Caco-2 (cell line): ENCODE measurements around the gene TCEAL4. TPM values are rescaled to one million over a fixed set of nuclear protein-coding genes. Genes with fewer than 3 reads are reported as not detected.

Experiments
- BruUV-seq: library from RNA; stranded (reverse); fragments of 400-500 nt; replicated peaks from 2 replicates; lab custom pipeline; 2021; lab: Mats Ljungman, UMichigan
- CTCF ChIA-PET: fragments of 300-600 bp; sonication (Branson Sonifier 250); formaldehyde crosslinking; loops from one replicate; lab custom pipeline; 2022; ENCODE audit warnings: antibody characterized with exemption; lab: Charles Lee
- POLR2A ChIA-PET: fragments of 300-600 bp; sonication (Branson Sonifier 250); formaldehyde crosslinking; loops from one replicate; lab custom pipeline; 2022; ENCODE audit warnings: antibody characterized with exemption; lab: Charles Lee
- DNase-seq, 2 experiments: peaks; one replicate each; pipeline versions ENCODE4 v3.0.0 to v3.0.0-alpha.2; 2020 to 2022
- H3K27me3 ChIP-seq: replicated peaks from 2 replicates; pipeline ENCODE4 v1.6.0; 2011; ENCODE audit warnings: low read length; ENCODE audit not compliant: control insufficient read depth, insufficient read depth
- H3K36me3 ChIP-seq: 2 replicates; pipeline ENCODE4 v1.5.1; 2011; ENCODE audit warnings: low read length; ENCODE audit not compliant: control insufficient read depth, insufficient read depth
- H3K4me1 ChIP-seq: fragments of 250-450 bp; sonication (Bioruptor Pico); 2 replicates; pipeline ENCODE4 v1.5.1; 2020; ENCODE audit warnings: mild to moderate bottlenecking
- H3K4me3 ChIP-seq: 2 replicates; pipeline ENCODE4 v1.5.1; 2011; ENCODE audit warnings: low read depth, mild to moderate bottlenecking, control low read depth, low read length
- H3K9me3 ChIP-seq: fragments of 250-450 bp; sonication (Bioruptor Pico); 2 replicates; pipeline ENCODE4 v1.5.1; 2020; ENCODE audit warnings: mild to moderate bottlenecking, moderate library complexity
- H3K27ac Mint-ChIP-seq: one replicate; pipeline ENCODE4 v1.8.0; 2022; ENCODE audit warnings: mixed read lengths; ENCODE audit not compliant: unreplicated experiment
- H3K27me3 Mint-ChIP-seq: one replicate; pipeline ENCODE4 v1.8.0; 2022; ENCODE audit warnings: mixed read lengths; ENCODE audit not compliant: insufficient read depth, unreplicated experiment
- H3K36me3 Mint-ChIP-seq: one replicate; pipeline ENCODE4 v1.8.0; 2022; ENCODE audit warnings: mild to moderate bottlenecking, mixed read lengths; ENCODE audit not compliant: insufficient read depth, unreplicated experiment
- H3K4me1 Mint-ChIP-seq: one replicate; pipeline ENCODE4 v1.8.0; 2022; ENCODE audit warnings: low read depth, mixed read lengths; ENCODE audit not compliant: unreplicated experiment
- H3K4me3 Mint-ChIP-seq: one replicate; pipeline ENCODE4 v1.8.0; 2022; ENCODE audit warnings: mild to moderate bottlenecking, moderate library complexity, mixed read lengths; ENCODE audit not compliant: unreplicated experiment
- H3K9me3 Mint-ChIP-seq: one replicate; pipeline ENCODE4 v1.8.0; 2022; ENCODE audit warnings: mixed read lengths; ENCODE audit not compliant: unreplicated experiment
- CTCF ChIP-seq, 2 experiments: fragments of 200-600 bp in 1 of 2; IDR thresholded peaks; 1 replicate in 1 of 2; 2 replicates in 1 of 2; pipeline versions ENCODE4 v1.5.1 to v1.8.0; 2011 to 2022; ENCODE audit warnings: antibody characterized with exemption in 1 of 2, control low read depth in 1 of 2, inconsistent platforms in 1 of 2, low read depth in 1 of 2, low read length in 1 of 2, mild to moderate bottlenecking in 1 of 2, moderate library complexity in 1 of 2; ENCODE audit not compliant: insufficient read depth in 1 of 2, severe bottlenecking in 1 of 2, unreplicated experiment in 1 of 2
- intact Hi-C: fragments of 100-400 bp; cut with micrococcal nuclease; formaldehyde crosslinking; loops from one replicate; pipeline ENCODE4 v1.10.0; 2022; ENCODE audit not compliant: unreplicated experiment
- total RNA-seq: library from RNA; stranded (reverse); gene quantifications from 2 replicates; pipeline ENCODE4 v1.2.3, GENCODE V29; 2022

Gene TCEAL4
- total RNA-seq, 1 experiment from 2014 or later, result 42.3 TPM

- Mint-ChIP-seq H3K9me3 (no peaks in the 10 kb centered on the region), H3K4me3 (no peak overlapping the region), H3K36me3 (peaks cover 6% of the 10 kb centered on the region), H3K27me3 (no peaks in the 10 kb centered on the region), H3K4me1 (no peaks in the 10 kb centered on the region), H3K27ac (no peak overlapping the region)
- intact Hi-C loops, result no loop called here
- Histone ChIP-seq H3K4me1 (no peaks in the 10 kb centered on the region), H3K9me3 (no peaks in the 10 kb centered on the region), H3K4me3 (no peak overlapping the region), H3K36me3 (no peaks in the 10 kb centered on the region), H3K27me3 (no peaks in the 10 kb centered on the region)
- POLR2A ChIA-PET, result no interaction called here
- CTCF ChIA-PET, result no interaction called here
- no peak for DNase-seq
- TF ChIP-seq CTCF (IDR thresholded peaks at IDR 0.05; ENCODE audit: insufficient read depth in 1 of 2, low read depth in 1 of 2, low read length in 1 of 2, severe bottlenecking in 1 of 2, unreplicated experiment in 1 of 2), result no peak
- no TSS peak for BruUV-seq
These were observed 29.7 kb downstream of the TCEAL4 start for GRCh38 chrX:103614999-103615398.

DNA sequence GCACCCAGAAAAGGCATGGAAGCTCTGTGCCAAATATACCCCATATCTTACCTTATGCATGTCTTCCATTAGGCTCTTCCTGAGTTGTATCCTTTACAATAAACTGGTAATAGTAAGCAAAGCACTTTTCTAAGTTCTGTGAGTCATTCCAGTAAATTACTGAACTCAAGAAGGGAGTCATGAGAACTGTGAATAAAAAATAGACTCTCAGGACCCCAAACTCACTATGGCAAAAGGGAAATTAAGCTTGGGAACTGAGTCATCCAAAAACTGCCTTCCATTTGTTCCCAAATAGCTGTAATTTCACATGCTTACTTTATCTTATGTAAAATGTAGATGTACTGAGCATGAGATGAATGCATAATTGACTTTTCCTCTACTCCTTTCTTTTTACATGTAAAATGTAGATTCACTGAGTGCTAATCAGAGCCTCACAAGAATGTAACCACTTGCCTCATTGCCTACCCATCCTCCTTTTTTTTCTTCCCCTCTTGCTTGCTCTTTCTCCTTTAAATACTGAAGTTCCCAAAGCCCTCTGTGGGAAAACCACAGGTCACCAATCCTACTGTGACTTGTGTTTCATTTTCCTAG, 30.6 kb downstream of the TCEAL4 start:
- no TSS peak for BruUV-seq
- DNase-seq, result no peak
- TF ChIP-seq CTCF (IDR thresholded peaks at IDR 0.05; ENCODE audit: insufficient read depth in 1 of 2, low read depth in 1 of 2, low read length in 1 of 2, severe bottlenecking in 1 of 2, unreplicated experiment in 1 of 2), result no peak
- peaks cover 6% of the 10 kb centered on the region for H3K36me3 Mint-ChIP-seq
- intact Hi-C loops, result no loop called here
- no peaks in the 10 kb centered on the region for H3K27me3 Mint-ChIP-seq
- no peaks in the 10 kb centered on the region for H3K9me3 ChIP-seq
- ChIA-PET POLR2A (no interaction called here), CTCF (no interaction called here)
- H3K27ac Mint-ChIP-seq, result no peak overlapping the region
- H3K4me3 ChIP-seq, result no peak overlapping the region
- H3K4me1 ChIP-seq, result no peaks in the 10 kb centered on the region
- no peak overlapping the region for H3K4me3 Mint-ChIP-seq
- H3K36me3 ChIP-seq, result no peaks in the 10 kb centered on the region
- H3K27me3 ChIP-seq, result no peaks in the 10 kb centered on the region
- no peaks in the 10 kb centered on the region for H3K4me1 Mint-ChIP-seq
- no peaks in the 10 kb centered on the region for H3K9me3 Mint-ChIP-seq

DNA sequence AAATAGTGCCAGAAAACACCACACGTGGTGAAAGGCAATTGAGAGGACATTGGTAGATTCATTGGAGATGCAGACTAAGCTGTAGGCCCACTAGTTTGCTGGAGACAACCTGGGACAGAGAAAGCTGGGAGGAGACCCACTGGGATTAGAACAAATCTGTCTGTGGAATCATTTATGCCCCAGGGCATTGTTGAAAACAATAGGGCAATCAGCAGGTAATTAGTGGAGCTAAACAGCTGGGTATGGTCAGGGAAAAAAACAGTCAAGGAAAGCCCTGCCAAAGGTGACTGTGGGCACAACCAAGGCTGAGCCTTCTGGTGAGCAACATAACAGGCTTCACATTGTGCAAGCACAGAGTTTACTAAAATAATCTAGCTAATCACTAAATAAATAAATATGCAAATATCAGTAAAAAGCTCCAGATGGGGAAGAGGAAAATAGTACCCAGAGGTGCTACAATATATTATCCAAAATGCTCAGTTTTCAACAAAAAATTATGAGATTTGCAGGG, 31.4 kb downstream of the TCEAL4 start:
- no TSS peak for BruUV-seq
- peaks cover 6% of the 10 kb centered on the region for H3K36me3 Mint-ChIP-seq
- no peak overlapping the region for H3K27ac Mint-ChIP-seq
- H3K4me3 ChIP-seq, result no peak overlapping the region
- H3K4me1 ChIP-seq, result no peaks in the 10 kb centered on the region
- no peaks in the 10 kb centered on the region for H3K4me1 Mint-ChIP-seq
- no peaks in the 10 kb centered on the region for H3K36me3 ChIP-seq
- intact Hi-C loops, result no loop called here
- H3K4me3 Mint-ChIP-seq, result no peak overlapping the region
- no peaks in the 10 kb centered on the region for H3K9me3 ChIP-seq
- ChIA-PET CTCF (interaction anchor here (1.2 kb wide), 1 partner anchor 13 kb away, joined by 3 read pairs; no protein-coding TSS in a partner anchor), POLR2A (no interaction called here)
- no peak for DNase-seq
- no peak for TF ChIP-seq CTCF (IDR thresholded peaks at IDR 0.05; ENCODE audit: insufficient read depth in 1 of 2, low read depth in 1 of 2, low read length in 1 of 2, severe bottlenecking in 1 of 2, unreplicated experiment in 1 of 2)
- H3K27me3 Mint-ChIP-seq, result no peaks in the 10 kb centered on the region
- H3K9me3 Mint-ChIP-seq, result no peaks in the 10 kb centered on the region
- no peaks in the 10 kb centered on the region for H3K27me3 ChIP-seq
